ENCODE data around the gene LSM3.

GRCh38 chr3:14153663-14154062 lies 25.0 kb upstream of the LSM3 start:
- TF ChIP-seq CHD1 (IDR thresholded peaks at IDR 0.05; ENCODE audit: low read depth, low read length) (no peak), POLR2A (IDR thresholded peaks at IDR 0.05; ENCODE audit: low read depth, low read length) (no peak), CTCF (conservative IDR thresholded peaks at IDR 0.05; ENCODE audit: low read depth, low read length) (no peak), USF2 (IDR thresholded peaks at IDR 0.05; ENCODE audit: low read depth, low read length) (no peak), MAZ (IDR thresholded peaks at IDR 0.05; ENCODE audit: borderline replicate concordance, low read depth, low read length) (no peak), RFX5 (IDR thresholded peaks at IDR 0.05; ENCODE audit: low read depth, low read length) (no peak), RAD21 (IDR thresholded peaks at IDR 0.05; ENCODE audit: low read length) (no peak), CEBPB (IDR thresholded peaks at IDR 0.05; ENCODE audit: low read depth, low read length) (no peak), MAFK (IDR thresholded peaks at IDR 0.05; ENCODE audit: low read depth, low read length) (no peak), SMC3 (IDR thresholded peaks at IDR 0.05; ENCODE audit: low read depth, low read length) (no peak), MXI1 (IDR thresholded peaks at IDR 0.05; ENCODE audit: borderline replicate concordance, low read depth, low read length) (no peak), BHLHE40 (IDR thresholded peaks at IDR 0.05; ENCODE audit: low read depth, low read length) (no peak)
